ENCODE results near the gene LENG9.
A peak's percentile ranks its signal among the peaks of the same experiment; 100 is the strongest.

Gene LENG9

GRCh38 chr19:54415901-54416673, 47.5 kb downstream of the LENG9 start:
- H3K27ac ChIP-seq (ENCODE audit: extremely low read depth, low read depth, low read length), result no peak overlapping the region
- H3K36me3 ChIP-seq (ENCODE audit: control insufficient read depth in 2 of 2, insufficient read depth in 1 of 2, low read length in 2 of 2), result no peaks in the 10 kb centered on the region
- H3K4me3 ChIP-seq (ENCODE audit: low read depth, low read length), result no peak overlapping the region
- 0 out of 2 replicates have a peak, but pooled peaks cover 2% of the 10 kb centered on the region for H3K9me3 ChIP-seq (ENCODE audit: control insufficient read depth, insufficient read depth, low read depth, low read length)
- ChIA-PET CTCF (interaction anchor here (0.7 to 2.7 kb wide), 8 partner anchors 11 to 301 kb away, joined by 3 to 15 read pairs (median 4); no protein-coding TSS in a partner anchor), POLR2A (interaction anchor here (1.0 to 1.2 kb wide), 2 partner anchors 9 to 14 kb away, joined by 3 to 4 read pairs; no protein-coding TSS in a partner anchor)
- TF ChIP-seq ZNF629 (tag by site-specific recombination; IDR thresholded peaks at IDR 0.05), result no peak
- no peak for TF ChIP-seq ZNF26 (tag by site-specific recombination; IDR thresholded peaks at IDR 0.05)
- no peak for TF ChIP-seq ZNF280C (tag by site-specific recombination; IDR thresholded peaks at IDR 0.05)
- no peak for TF ChIP-seq ZNF112 (tag by site-specific recombination; IDR thresholded peaks at IDR 0.05)
- no peak for TF ChIP-seq ZNF350 (tag by site-specific recombination; IDR thresholded peaks at IDR 0.05)
- no peak for TF ChIP-seq ZBTB1 (tag by site-specific recombination; IDR thresholded peaks at IDR 0.05)
- no peak for TF ChIP-seq ZBTB26 (tag by site-specific recombination; optimal IDR thresholded peaks at IDR 0.05)
- no peak for TF ChIP-seq KLF9 (tag by site-specific recombination; IDR thresholded peaks at IDR 0.05; ENCODE audit: low read depth)
- TF ChIP-seq ZNF202 (tag by site-specific recombination; IDR thresholded peaks at IDR 0.05; ENCODE audit: borderline replicate concordance), result no peak
- no peak for TF ChIP-seq ZNF792 (tag by site-specific recombination; IDR thresholded peaks at IDR 0.05)
- TF ChIP-seq ZNF600 (tag by site-specific recombination; IDR thresholded peaks at IDR 0.05), result no peak
- TF ChIP-seq ZSCAN23 (tag by site-specific recombination; IDR thresholded peaks at IDR 0.05), result no peak
- TF ChIP-seq ZNF398 (tag by site-specific recombination; IDR thresholded peaks at IDR 0.05), result no peak
- no peak for TF ChIP-seq ZNF837 (tag by site-specific recombination; IDR thresholded peaks at IDR 0.05)
- no peaks in the 10 kb centered on the region; the same call in 1 of the 2 replicates for H3K4me1 ChIP-seq (ENCODE audit: control insufficient read depth, insufficient read depth, low read length)

GRCh38 chr19:54415208-54415900, 48.2 kb downstream of the LENG9 start, which contains the start of gene TTYH1:
TSS of gene TTYH1 (plus strand) at chr19:54415464. CDS start at chr19:54415553, 89 bp downstream.
- 0 out of 2 replicates have a peak, but pooled peaks cover 2% of the 10 kb centered on the region for H3K9me3 ChIP-seq (ENCODE audit: control insufficient read depth, insufficient read depth, low read depth, low read length)
- H3K27ac ChIP-seq (ENCODE audit: extremely low read depth, low read depth, low read length), result no peak within 1 kb of the TSS
- POLR2A ChIA-PET, result interaction anchor here (1.0 kb wide), 1 partner anchor 15 kb away, joined by 3 read pairs; no protein-coding TSS in a partner anchor
- peak within 1 kb of the TSS; percentile 9; the same call in 1 of the 2 replicates for H3K4me3 ChIP-seq (ENCODE audit: low read depth, low read length)
- no peaks in the 10 kb centered on the region for H3K36me3 ChIP-seq (ENCODE audit: control insufficient read depth in 2 of 2, insufficient read depth in 1 of 2, low read length in 2 of 2)
- CTCF ChIA-PET, result interaction anchor here (0.6 to 2.7 kb wide), 7 partner anchors 15 to 301 kb away, joined by 3 to 15 read pairs (median 3); no protein-coding TSS in a partner anchor
- TF ChIP-seq ZNF112 (tag by site-specific recombination; IDR thresholded peaks at IDR 0.05), result no peak
- peak; percentile 5 for TF ChIP-seq ZBTB26 (tag by site-specific recombination; optimal IDR thresholded peaks at IDR 0.05)
- TF ChIP-seq ZFP3 (tag by site-specific recombination; IDR thresholded peaks at IDR 0.05; ENCODE audit: low read depth), result no peak
- no peaks in the 10 kb centered on the region; the same call in 1 of the 2 replicates for H3K4me1 ChIP-seq (ENCODE audit: control insufficient read depth, insufficient read depth, low read length)
